Measurements from ENCODE around the gene CDYL. TPM values are rescaled to one million over a fixed set of nuclear protein-coding genes. Genes with fewer than 3 reads are reported as not detected.

Gene CDYL
- total RNA-seq, 1 experiment from 2014 or later: 60.8 TPM

- Histone ChIP-seq H3K9me2 (ENCODE audit: insufficient read depth) (no peaks in the 10 kb centered on the region), H3K79me2 (ENCODE audit: low read depth) (no peaks in the 10 kb centered on the region), H3K4me2 (no peak overlapping the region), H3K36me3 (ENCODE audit: low read depth) (no peaks in the 10 kb centered on the region), H3K27ac (no peak overlapping the region), H3F3A (ENCODE audit: insufficient read depth, low read depth) (no peaks in the 10 kb centered on the region), H3K9me3 (ENCODE audit: insufficient read depth, low read depth) (no peaks in the 10 kb centered on the region), H3K27me3 (ENCODE audit: insufficient read depth, low read depth) (no peaks in the 10 kb centered on the region), H2AFZ (no peak overlapping the region), H3K4me1 (replicated peaks; ENCODE audit: insufficient read depth) (no peaks in the 10 kb centered on the region), H4K20me1 (ENCODE audit: insufficient read depth) (no peaks in the 10 kb centered on the region), H3K4me3 (no peak overlapping the region)
- intact Hi-C loops (cut with micrococcal nuclease; ENCODE audit: unreplicated experiment): no loop called here
- ChIA-PET POLR2A (ENCODE audit: unreplicated experiment) (no interaction called here), CTCF (no interaction called here)
- no peak for DNase-seq
- TF ChIP-seq EZH2 (IDR thresholded peaks at IDR 0.05; ENCODE audit: low read depth) (no peak), CTCF (conservative IDR thresholded peaks at IDR 0.05) (no peak)
- no TSS peak for BruUV-seq (replicated peaks)
Measured at GRCh38 chr6:4763921-4764320, 12.3 kb upstream of the CDYL start.

GRCh38 chr6:4768815-4769214 is 7.4 kb upstream of the CDYL start:
- Histone ChIP-seq H3K4me2 (no peak overlapping the region), H3K4me3 (no peak overlapping the region), H3K27ac (no peak overlapping the region), H3K9me2 (ENCODE audit: insufficient read depth) (no peaks in the 10 kb centered on the region), H2AFZ (no peak overlapping the region), H3F3A (ENCODE audit: insufficient read depth, low read depth) (no peaks in the 10 kb centered on the region), H3K79me2 (ENCODE audit: low read depth) (no peaks in the 10 kb centered on the region), H3K9me3 (ENCODE audit: insufficient read depth, low read depth) (no peaks in the 10 kb centered on the region), H3K4me1 (replicated peaks; ENCODE audit: insufficient read depth) (no peaks in the 10 kb centered on the region), H3K36me3 (ENCODE audit: low read depth) (no peaks in the 10 kb centered on the region), H4K20me1 (ENCODE audit: insufficient read depth) (no peaks in the 10 kb centered on the region), H3K27me3 (ENCODE audit: insufficient read depth, low read depth) (no peaks in the 10 kb centered on the region)
- DNase-seq: no peak
- CTCF ChIA-PET: no interaction called here
- POLR2A ChIA-PET (ENCODE audit: unreplicated experiment): no interaction called here
- intact Hi-C loops (cut with micrococcal nuclease; ENCODE audit: unreplicated experiment): no loop called here
- BruUV-seq (replicated peaks): no TSS peak
- TF ChIP-seq EZH2 (IDR thresholded peaks at IDR 0.05; ENCODE audit: low read depth) (no peak), CTCF (conservative IDR thresholded peaks at IDR 0.05) (no peak)

DNA sequence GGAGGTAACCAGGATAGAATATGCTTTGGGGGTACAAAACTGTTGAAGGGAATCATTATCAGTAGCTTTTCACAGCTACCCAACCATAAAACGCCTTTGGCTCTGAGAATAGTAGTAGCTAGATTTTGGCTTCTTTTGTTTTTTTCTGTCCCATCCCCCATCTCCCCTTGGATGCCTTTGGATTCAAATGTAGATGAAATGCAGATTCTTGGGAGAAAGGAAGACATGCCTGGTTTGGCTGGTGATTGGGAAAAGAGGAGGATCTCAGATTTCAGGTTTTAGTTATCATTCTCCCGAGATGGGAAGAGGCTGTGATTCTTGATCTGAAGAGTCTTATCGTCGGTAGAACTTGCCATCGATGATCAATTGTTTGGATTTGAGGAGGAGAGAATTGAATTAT is 3.5 kb upstream of the CDYL start:
- Histone ChIP-seq H3K4me3 (no peak overlapping the region), H3K27me3 (ENCODE audit: insufficient read depth, low read depth) (no peaks in the 10 kb centered on the region), H4K20me1 (ENCODE audit: insufficient read depth) (no peaks in the 10 kb centered on the region), H3K9me3 (ENCODE audit: insufficient read depth, low read depth) (no peaks in the 10 kb centered on the region), H3K79me2 (ENCODE audit: low read depth) (peaks cover 7% of the 10 kb centered on the region), H2AFZ (no peak overlapping the region), H3K27ac (no peak overlapping the region), H3K36me3 (ENCODE audit: low read depth) (no peaks in the 10 kb centered on the region), H3F3A (ENCODE audit: insufficient read depth, low read depth) (no peaks in the 10 kb centered on the region), H3K4me1 (replicated peaks; ENCODE audit: insufficient read depth) (no peaks in the 10 kb centered on the region), H3K9me2 (ENCODE audit: insufficient read depth) (no peaks in the 10 kb centered on the region), H3K4me2 (no peak overlapping the region)
- POLR2A ChIA-PET (ENCODE audit: unreplicated experiment): no interaction called here
- intact Hi-C loops (cut with micrococcal nuclease; ENCODE audit: unreplicated experiment): loop anchor here (10.0 kb wide), 2 partner anchors 128 to 388 kb away; no protein-coding TSS in a partner anchor
- BruUV-seq (replicated peaks): no TSS peak
- no peak for DNase-seq
- TF ChIP-seq CTCF (conservative IDR thresholded peaks at IDR 0.05) (no peak), EZH2 (IDR thresholded peaks at IDR 0.05; ENCODE audit: low read depth) (no peak)
- CTCF ChIA-PET: no interaction called here

Measured in PC-9 (cell line).